ENCODE measurements around the gene C2orf68. TPM values are rescaled to one million over a fixed set of nuclear protein-coding genes. Genes with fewer than 3 reads are reported as not detected.

Gene C2orf68
- total and polyA plus RNA-seq, 7 donors, result 10.6 to 23.0 (median 13.0) TPM

- H3K9me3 ChIP-seq, result no peaks in the 10 kb centered on the region
- H3K4me1 ChIP-seq, result peaks cover 0 to 6% (median 0%) of the 10 kb centered on the region in 4 donors
- DNase-seq, result no peak
- no peaks in the 10 kb centered on the region for H3K27me3 ChIP-seq
- peak overlapping the region in 2 of 4 donors; percentile 50 to 71 for H3K27ac ChIP-seq
- no peaks in the 10 kb centered on the region for H3K36me3 ChIP-seq
- no peak for TF ChIP-seq POLR2A (IDR thresholded peaks at IDR 0.05)
- no peak for TF ChIP-seq EP300 (IDR thresholded peaks at IDR 0.05)
- TF ChIP-seq POLR2AphosphoS5 (IDR thresholded peaks at IDR 0.05), result no peak
- TF ChIP-seq, protein P1, sequence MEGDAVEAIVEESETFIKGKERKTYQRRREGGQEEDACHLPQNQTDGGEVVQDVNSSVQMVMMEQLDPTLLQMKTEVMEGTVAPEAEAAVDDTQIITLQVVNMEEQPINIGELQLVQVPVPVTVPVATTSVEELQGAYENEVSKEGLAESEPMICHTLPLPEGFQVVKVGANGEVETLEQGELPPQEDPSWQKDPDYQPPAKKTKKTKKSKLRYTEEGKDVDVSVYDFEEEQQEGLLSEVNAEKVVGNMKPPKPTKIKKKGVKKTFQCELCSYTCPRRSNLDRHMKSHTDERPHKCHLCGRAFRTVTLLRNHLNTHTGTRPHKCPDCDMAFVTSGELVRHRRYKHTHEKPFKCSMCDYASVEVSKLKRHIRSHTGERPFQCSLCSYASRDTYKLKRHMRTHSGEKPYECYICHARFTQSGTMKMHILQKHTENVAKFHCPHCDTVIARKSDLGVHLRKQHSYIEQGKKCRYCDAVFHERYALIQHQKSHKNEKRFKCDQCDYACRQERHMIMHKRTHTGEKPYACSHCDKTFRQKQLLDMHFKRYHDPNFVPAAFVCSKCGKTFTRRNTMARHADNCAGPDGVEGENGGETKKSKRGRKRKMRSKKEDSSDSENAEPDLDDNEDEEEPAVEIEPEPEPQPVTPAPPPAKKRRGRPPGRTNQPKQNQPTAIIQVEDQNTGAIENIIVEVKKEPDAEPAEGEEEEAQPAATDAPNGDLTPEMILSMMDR (IDR thresholded peaks at IDR 0.05), result no peak
- 18 to 46% methylated on average over 3 of the region's 3 CpGs for WGBS, 2 donors
- intact Hi-C loops (cut with DNase I), result no loop called here
- H3K4me3 ChIP-seq, result no peak overlapping the region
Measured at GRCh38 chr2:85577063-85577385, 34.8 kb downstream of the C2orf68 start.

GRCh38 chr2:85575739-85576138 is 36.1 kb downstream of the C2orf68 start:
- Histone ChIP-seq H3K4me3 (no peak overlapping the region), H3K36me3 (no peaks in the 10 kb centered on the region), H3K4me1 (peaks cover 0 to 6% (median 0%) of the 10 kb centered on the region in 4 donors), H3K27ac (no peak overlapping the region), H3K9me3 (no peaks in the 10 kb centered on the region), H3K27me3 (no peaks in the 10 kb centered on the region)
- intact Hi-C loops (cut with DNase I), result no loop called here
- TF ChIP-seq EP300 (IDR thresholded peaks at IDR 0.05), result no peak
- TF ChIP-seq POLR2AphosphoS5 (IDR thresholded peaks at IDR 0.05), result no peak
- TF ChIP-seq, protein P1 (IDR thresholded peaks at IDR 0.05), result no peak
- no peak for TF ChIP-seq POLR2A (IDR thresholded peaks at IDR 0.05)
- no peak for DNase-seq
- WGBS, 2 donors, result 90 to 92% methylated on average over 8 of the region's 8 CpGs

GRCh38 chr2:85566265-85566664 is 45.6 kb downstream of the C2orf68 start:
- Histone ChIP-seq H3K27ac (no peak overlapping the region), H3K27me3 (no peaks in the 10 kb centered on the region), H3K4me1 (peaks cover 0 to 6% (median 3%) of the 10 kb centered on the region in 4 donors), H3K4me3 (no peak overlapping the region), H3K9me3 (no peaks in the 10 kb centered on the region), H3K36me3 (no peaks in the 10 kb centered on the region)
- no peak for DNase-seq
- TF ChIP-seq EP300 (IDR thresholded peaks at IDR 0.05) (no peak), POLR2A (IDR thresholded peaks at IDR 0.05) (no peak), POLR2AphosphoS5 (IDR thresholded peaks at IDR 0.05) (no peak)
- TF ChIP-seq, protein P1 (IDR thresholded peaks at IDR 0.05), result no peak
- WGBS, 2 donors, result 68 to 81% methylated on average over 4 of the region's 4 CpGs
- intact Hi-C loops (cut with DNase I), result no loop called here

DNA sequence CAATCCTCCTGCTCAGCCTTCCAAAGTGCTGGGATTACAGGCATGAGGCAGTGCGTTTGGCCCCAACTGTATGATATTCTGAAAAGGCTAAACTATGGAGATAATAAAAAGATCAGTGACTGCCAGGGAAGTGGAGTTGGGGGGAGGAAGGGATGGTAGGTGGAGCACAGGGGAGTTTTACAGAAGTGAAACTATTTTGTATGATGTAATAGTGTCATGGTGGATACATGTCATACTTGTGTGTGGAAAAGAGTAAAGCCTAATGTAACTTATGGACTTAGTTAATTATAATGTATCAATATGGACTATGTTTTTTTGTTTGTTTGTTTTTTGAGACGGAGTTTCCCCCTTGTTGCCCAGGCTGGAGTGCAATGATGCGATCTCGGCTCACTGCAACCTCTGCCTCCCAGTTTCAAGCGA is 47.7 kb downstream of the C2orf68 start:
- Histone ChIP-seq H3K9me3 (no peaks in the 10 kb centered on the region), H3K36me3 (no peaks in the 10 kb centered on the region), H3K27ac (no peak overlapping the region), H3K27me3 (no peaks in the 10 kb centered on the region), H3K4me3 (no peak overlapping the region), H3K4me1 (peaks cover 0 to 23% (median 17%) of the 10 kb centered on the region in 4 donors)
- WGBS, 2 donors, result 88 to 91% methylated on average over 5 of the region's 5 CpGs
- TF ChIP-seq, protein P1 (IDR thresholded peaks at IDR 0.05), result no peak
- TF ChIP-seq POLR2A (IDR thresholded peaks at IDR 0.05), result no peak
- no peak for TF ChIP-seq POLR2AphosphoS5 (IDR thresholded peaks at IDR 0.05)
- no peak for TF ChIP-seq EP300 (IDR thresholded peaks at IDR 0.05)
- DNase-seq, result no peak
- intact Hi-C loops (cut with DNase I), result loop anchor here (5.0 kb wide), 1 partner anchor 38 kb away; the partner anchor contains the start of gene TMEM150A
